ENCODE results near the gene KRT79. TPM values are rescaled to one million over a fixed set of nuclear protein-coding genes. Genes with fewer than 3 reads are reported as not detected.

Gene KRT79
- total and polyA plus RNA-seq, 9 of the 15 experiments (the other 6 are each of a cell fraction or from before 2014, with no cell fraction given), result 0.03 to 2.3 (median 0.23) TPM; not detected in 2

DNA sequence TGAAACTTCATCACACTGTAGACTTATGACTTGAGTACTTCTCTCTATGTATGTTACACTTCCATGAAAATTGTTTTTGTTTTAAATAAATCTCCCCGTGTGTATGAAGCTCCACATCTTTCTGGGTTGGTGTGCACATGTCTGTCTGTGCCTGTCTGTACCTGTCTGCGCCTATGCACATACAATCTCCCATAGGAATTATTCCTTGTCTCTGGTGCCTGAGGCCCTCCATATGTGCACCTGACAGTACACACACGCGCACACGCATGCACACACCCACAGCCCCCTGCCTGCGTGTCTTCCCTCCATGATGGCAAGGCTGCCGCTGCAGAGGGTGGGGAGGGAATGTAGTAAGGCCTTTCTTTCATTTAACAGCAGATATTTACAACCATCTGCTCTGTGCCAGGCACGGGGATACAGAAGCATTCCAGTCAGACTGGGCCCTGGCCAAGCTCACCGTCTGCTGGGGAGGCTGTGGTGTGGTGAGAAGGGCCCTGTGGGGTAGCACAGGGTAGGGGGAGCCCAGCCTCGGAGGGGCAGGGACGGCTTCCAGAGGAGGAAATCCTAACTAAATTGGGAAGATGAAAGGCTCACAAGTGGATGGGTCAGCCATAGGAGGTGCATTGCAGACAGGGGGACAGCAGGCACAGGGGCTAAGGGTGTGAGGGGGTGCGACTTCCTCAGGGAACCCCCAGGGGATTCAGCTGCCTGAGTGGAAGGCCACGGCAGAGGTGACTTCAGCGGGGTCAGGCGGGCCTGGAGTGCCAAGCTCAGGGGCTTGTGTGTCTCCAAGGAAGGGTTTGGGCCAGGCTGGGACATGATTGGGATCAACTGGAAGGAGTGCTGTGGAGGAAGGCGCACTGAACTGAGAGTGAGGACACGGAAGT, 44.6 kb upstream of the KRT79 start (continued):
- TF ChIP-seq, protein P1, sequence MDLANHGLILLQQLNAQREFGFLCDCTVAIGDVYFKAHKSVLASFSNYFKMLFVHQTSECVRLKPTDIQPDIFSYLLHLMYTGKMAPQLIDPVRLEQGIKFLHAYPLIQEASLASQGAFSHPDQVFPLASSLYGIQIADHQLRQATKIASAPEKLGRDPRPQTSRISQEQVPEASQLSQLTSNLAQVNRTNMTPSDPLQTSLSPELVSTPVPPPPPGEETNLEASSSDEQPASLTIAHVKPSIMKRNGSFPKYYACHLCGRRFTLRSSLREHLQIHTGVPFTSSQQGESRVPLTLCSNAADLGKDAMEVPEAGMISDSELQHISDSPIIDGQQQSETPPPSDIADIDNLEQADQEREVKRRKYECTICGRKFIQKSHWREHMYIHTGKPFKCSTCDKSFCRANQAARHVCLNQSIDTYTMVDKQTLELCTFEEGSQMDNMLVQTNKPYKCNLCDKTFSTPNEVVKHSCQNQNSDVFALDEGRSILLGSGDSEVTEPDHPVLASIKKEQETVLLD (IDR thresholded peaks at IDR 0.05), result no peak
- TF ChIP-seq SMARCE1 (IDR thresholded peaks at IDR 0.05) (no peak), CHD2 (IDR thresholded peaks at IDR 0.05; ENCODE audit: low read depth, low read length) (no peak), EHMT2 (IDR thresholded peaks at IDR 0.05) (no peak), MYNN (IDR thresholded peaks at IDR 0.05) (no peak), MYNN (CRISPR knock-in tag; IDR thresholded peaks at IDR 0.05) (no peak), CBFB (CRISPR knock-in tag; IDR thresholded peaks at IDR 0.05) (0 out of 2 replicates have a peak, but pooled peaks have one; percentile 33), ZNF589 (CRISPR knock-in tag; IDR thresholded peaks at IDR 0.05; ENCODE audit: low read depth) (no peak), TAF15 (IDR thresholded peaks at IDR 0.05; ENCODE audit: low read depth, low read length) (no peak), STAG1 (CRISPR knock-in tag; IDR thresholded peaks at IDR 0.05; ENCODE audit: borderline replicate concordance) (no peak), BDP1 (IDR thresholded peaks at IDR 0.05; ENCODE audit: insufficient read depth, insufficient read length) (no peak), BRF1 (IDR thresholded peaks at IDR 0.05; ENCODE audit: borderline replicate concordance, extremely low read depth, insufficient read length) (no peak), BHLHE40 (IDR thresholded peaks at IDR 0.05; ENCODE audit: low read length) (no peak)
- TF ChIP-seq, protein P2, sequence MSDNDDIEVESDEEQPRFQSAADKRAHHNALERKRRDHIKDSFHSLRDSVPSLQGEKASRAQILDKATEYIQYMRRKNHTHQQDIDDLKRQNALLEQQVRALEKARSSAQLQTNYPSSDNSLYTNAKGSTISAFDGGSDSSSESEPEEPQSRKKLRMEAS (CRISPR knock-in tag; IDR thresholded peaks at IDR 0.05), result no peak
- TF ChIP-seq, protein P3, sequence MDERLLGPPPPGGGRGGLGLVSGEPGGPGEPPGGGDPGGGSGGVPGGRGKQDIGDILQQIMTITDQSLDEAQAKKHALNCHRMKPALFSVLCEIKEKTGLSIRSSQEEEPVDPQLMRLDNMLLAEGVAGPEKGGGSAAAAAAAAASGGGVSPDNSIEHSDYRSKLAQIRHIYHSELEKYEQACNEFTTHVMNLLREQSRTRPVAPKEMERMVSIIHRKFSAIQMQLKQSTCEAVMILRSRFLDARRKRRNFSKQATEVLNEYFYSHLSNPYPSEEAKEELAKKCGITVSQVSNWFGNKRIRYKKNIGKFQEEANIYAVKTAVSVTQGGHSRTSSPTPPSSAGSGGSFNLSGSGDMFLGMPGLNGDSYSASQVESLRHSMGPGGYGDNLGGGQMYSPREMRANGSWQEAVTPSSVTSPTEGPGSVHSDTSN (CRISPR knock-in tag; IDR thresholded peaks at IDR 0.05; ENCODE audit: low read depth), result no peak
- TF ChIP-seq, protein P3 (tag; conservative IDR thresholded peaks at IDR 0.05; ENCODE audit: low read depth), result no peak
- TF ChIP-seq, protein P4, sequence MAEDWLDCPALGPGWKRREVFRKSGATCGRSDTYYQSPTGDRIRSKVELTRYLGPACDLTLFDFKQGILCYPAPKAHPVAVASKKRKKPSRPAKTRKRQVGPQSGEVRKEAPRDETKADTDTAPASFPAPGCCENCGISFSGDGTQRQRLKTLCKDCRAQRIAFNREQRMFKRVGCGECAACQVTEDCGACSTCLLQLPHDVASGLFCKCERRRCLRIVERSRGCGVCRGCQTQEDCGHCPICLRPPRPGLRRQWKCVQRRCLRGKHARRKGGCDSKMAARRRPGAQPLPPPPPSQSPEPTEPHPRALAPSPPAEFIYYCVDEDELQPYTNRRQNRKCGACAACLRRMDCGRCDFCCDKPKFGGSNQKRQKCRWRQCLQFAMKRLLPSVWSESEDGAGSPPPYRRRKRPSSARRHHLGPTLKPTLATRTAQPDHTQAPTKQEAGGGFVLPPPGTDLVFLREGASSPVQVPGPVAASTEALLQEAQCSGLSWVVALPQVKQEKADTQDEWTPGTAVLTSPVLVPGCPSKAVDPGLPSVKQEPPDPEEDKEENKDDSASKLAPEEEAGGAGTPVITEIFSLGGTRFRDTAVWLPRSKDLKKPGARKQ (CRISPR knock-in tag; IDR thresholded peaks at IDR 0.05), result no peak
- TF ChIP-seq, protein P5, sequence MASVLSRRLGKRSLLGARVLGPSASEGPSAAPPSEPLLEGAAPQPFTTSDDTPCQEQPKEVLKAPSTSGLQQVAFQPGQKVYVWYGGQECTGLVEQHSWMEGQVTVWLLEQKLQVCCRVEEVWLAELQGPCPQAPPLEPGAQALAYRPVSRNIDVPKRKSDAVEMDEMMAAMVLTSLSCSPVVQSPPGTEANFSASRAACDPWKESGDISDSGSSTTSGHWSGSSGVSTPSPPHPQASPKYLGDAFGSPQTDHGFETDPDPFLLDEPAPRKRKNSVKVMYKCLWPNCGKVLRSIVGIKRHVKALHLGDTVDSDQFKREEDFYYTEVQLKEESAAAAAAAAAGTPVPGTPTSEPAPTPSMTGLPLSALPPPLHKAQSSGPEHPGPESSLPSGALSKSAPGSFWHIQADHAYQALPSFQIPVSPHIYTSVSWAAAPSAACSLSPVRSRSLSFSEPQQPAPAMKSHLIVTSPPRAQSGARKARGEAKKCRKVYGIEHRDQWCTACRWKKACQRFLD (CRISPR knock-in tag; IDR thresholded peaks at IDR 0.05), result 0 out of 2 replicates have a peak, but pooled peaks have one; percentile 4
- TF ChIP-seq, protein P6, sequence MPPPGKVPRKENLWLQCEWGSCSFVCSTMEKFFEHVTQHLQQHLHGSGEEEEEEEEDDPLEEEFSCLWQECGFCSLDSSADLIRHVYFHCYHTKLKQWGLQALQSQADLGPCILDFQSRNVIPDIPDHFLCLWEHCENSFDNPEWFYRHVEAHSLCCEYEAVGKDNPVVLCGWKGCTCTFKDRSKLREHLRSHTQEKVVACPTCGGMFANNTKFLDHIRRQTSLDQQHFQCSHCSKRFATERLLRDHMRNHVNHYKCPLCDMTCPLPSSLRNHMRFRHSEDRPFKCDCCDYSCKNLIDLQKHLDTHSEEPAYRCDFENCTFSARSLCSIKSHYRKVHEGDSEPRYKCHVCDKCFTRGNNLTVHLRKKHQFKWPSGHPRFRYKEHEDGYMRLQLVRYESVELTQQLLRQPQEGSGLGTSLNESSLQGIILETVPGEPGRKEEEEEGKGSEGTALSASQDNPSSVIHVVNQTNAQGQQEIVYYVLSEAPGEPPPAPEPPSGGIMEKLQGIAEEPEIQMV (tag; conservative IDR thresholded peaks at IDR 0.05; ENCODE audit: low read depth), result no peak

All from K562 (cell line).